Liver (tissue), 9 donors: ENCODE data around the gene CADPS. TPM values are rescaled to one million over a fixed set of nuclear protein-coding genes. Genes with fewer than 3 reads are reported as not detected.

Experiments used
- DNase-seq: peaks from one replicate; pipeline ENCODE4 v3.0.0-alpha.2; 2017; ENCODE audit warnings: low spot score
- H3K27ac ChIP-seq, 2 donors: one replicate each; pipeline ENCODE4 v1.7.0; 2013; ENCODE audit warnings: inconsistent platforms in 2 of 2, low read length in 2 of 2, control low read depth in 1 of 2, low read depth in 1 of 2, mild to moderate bottlenecking in 1 of 2
- H3K27me3 ChIP-seq, 4 donors: one replicate each; pipeline versions ENCODE4 v1.6.1 to v1.7.0; 2013; ENCODE audit warnings: low read length in 3 of 4, inconsistent platforms in 1 of 4, mild to moderate bottlenecking in 1 of 4, moderate library complexity in 1 of 4; ENCODE audit not compliant: control insufficient read depth in 4 of 4, insufficient read depth in 4 of 4
- H3K36me3 ChIP-seq, 4 donors: one replicate each; pipeline versions ENCODE4 v1.6.1 to v1.7.0; 2013; ENCODE audit warnings: low read length in 3 of 4, mild to moderate bottlenecking in 3 of 4, low read depth in 1 of 4, moderate library complexity in 1 of 4; ENCODE audit not compliant: control insufficient read depth in 4 of 4, insufficient read depth in 3 of 4
- H3K4me1 ChIP-seq, 4 donors: one replicate each; pipeline versions ENCODE4 v1.6.1 to v1.7.0; 2013; ENCODE audit warnings: low read length in 3 of 4, mild to moderate bottlenecking in 3 of 4, moderate library complexity in 1 of 4; ENCODE audit not compliant: control insufficient read depth in 4 of 4, insufficient read depth in 4 of 4
- H3K4me3 ChIP-seq, 3 donors: one replicate each; pipeline versions ENCODE4 v1.6.1 to v1.7.0; 2013; ENCODE audit warnings: low read length in 3 of 3, control low read depth in 1 of 3, low read depth in 1 of 3, mild to moderate bottlenecking in 1 of 3
- H3K9ac ChIP-seq, 2 donors: one replicate each; pipeline ENCODE4 v1.7.0; 2013; ENCODE audit warnings: low read length in 2 of 2, mild to moderate bottlenecking in 2 of 2, moderate library complexity in 2 of 2, control low read depth in 1 of 2, low read depth in 1 of 2
- H3K9me3 ChIP-seq, 4 donors: one replicate each; pipeline versions ENCODE4 v1.6.1 to v1.7.0; 2013; ENCODE audit warnings: low read length in 3 of 4; ENCODE audit not compliant: control insufficient read depth in 4 of 4
- CTCF ChIP-seq: fragments of 150-350 bp; IDR thresholded peaks from 2 replicates; pipeline ENCODE4 v1.5.1; 2017; ENCODE audit warnings: improper control_type of control experiment, low read depth, low read length; ENCODE audit not compliant: missing input control
- EGR1 ChIP-seq, 2 donors: IDR thresholded peaks; 2 replicates each; pipeline ENCODE4 v1.6.1; 2016 to 2018; ENCODE audit warnings: antibody characterized with exemption in 2 of 2, low read depth in 2 of 2
- FOXA2 ChIP-seq: IDR thresholded peaks from 2 replicates; pipeline ENCODE4 v1.6.1; 2016; ENCODE audit warnings: antibody characterized with exemption
- GABPA ChIP-seq, 2 donors: IDR thresholded peaks in 1 of 2; conservative IDR thresholded peaks in 1 of 2; 2 replicates each; pipeline ENCODE4 v1.6.1; 2016; ENCODE audit warnings: antibody characterized with exemption in 2 of 2, mild to moderate bottlenecking in 1 of 2, moderate library complexity in 1 of 2
- HNF4A ChIP-seq, 2 donors: conservative IDR thresholded peaks; 2 replicates each; pipeline ENCODE4 v1.6.1; 2016; ENCODE audit warnings: antibody characterized with exemption in 2 of 2, mild to moderate bottlenecking in 2 of 2
- HNF4G ChIP-seq: IDR thresholded peaks from 2 replicates; pipeline ENCODE4 v1.6.1; 2016; ENCODE audit warnings: antibody characterized with exemption
- JUND ChIP-seq, 2 donors: IDR thresholded peaks; 2 replicates each; pipeline ENCODE4 v1.6.1; 2016; ENCODE audit warnings: antibody characterized with exemption in 2 of 2
- MAX ChIP-seq: IDR thresholded peaks from 2 replicates; pipeline ENCODE4 v1.6.1; 2016; ENCODE audit warnings: antibody characterized with exemption
- NR2F2 ChIP-seq: IDR thresholded peaks from 2 replicates; pipeline ENCODE4 v1.6.1; 2016; ENCODE audit warnings: antibody characterized with exemption
- REST ChIP-seq: IDR thresholded peaks from 2 replicates; pipeline ENCODE4 v1.6.1; 2016; ENCODE audit warnings: antibody characterized with exemption, mild to moderate bottlenecking
- RXRA ChIP-seq, 2 donors: IDR thresholded peaks; 2 replicates each; pipeline ENCODE4 v1.6.1; 2017 to 2018; ENCODE audit warnings: antibody characterized with exemption in 2 of 2, mild to moderate bottlenecking in 1 of 2
- TAF1 ChIP-seq: conservative IDR thresholded peaks from 2 replicates; pipeline ENCODE4 v1.6.1; 2016; ENCODE audit warnings: antibody characterized with exemption, mild to moderate bottlenecking
- ZBTB33 ChIP-seq: IDR thresholded peaks from 2 replicates; pipeline ENCODE4 v1.6.1; 2016; ENCODE audit warnings: antibody characterized with exemption
- WGBS: extraction: QIAGEN DNeasy Blood & Tissue Kit; methylation state at CpG from one replicate; pipeline ENCODE4 v1.1.7; 2013; 5-methylcytosine and 5-hydroxymethylcytosine counted together
- polyA plus RNA-seq, 2 donors: library from polyadenylated mRNA; stranded (reverse) in 1 of 2; unstranded in 1 of 2; fragments of 200-250 nt in 1 of 2; fragments of >200 nt in 1 of 2; fragmentation: Nextera tagmentation in 1 of 2; extraction: Ambion mirVana in 1 of 2; gene quantifications; one replicate each; pipeline versions ENCODE4 v1.2.1 to v1.2.3, GENCODE V29; 2013 to 2015
- total RNA-seq, 2 donors: library from RNA; depleted of rRNA; stranded (reverse); fragments of >200 nt; gene quantifications; one replicate each; pipeline ENCODE4 v1.2.3, GENCODE V29; 2014
- donor health status: healthy.
- donor health status: healthy.
- donor health status: healthy.
- donor health status: healthy.
- donor health status: healthy.

Gene CADPS
- total and polyA plus RNA-seq, 4 donors, result 0.05 to 0.37 (median 0.17) TPM; not detected in 1

GRCh38 chr3:62502315-62503300 lies 372.6 kb downstream of the CADPS start:
- Histone ChIP-seq H3K9me3 (no peaks in the 10 kb centered on the region), H3K9ac (no peak overlapping the region), H3K27me3 (peaks cover 0 to 2% (median 0%) of the 10 kb centered on the region in 4 donors), H3K4me3 (no peak overlapping the region), H3K36me3 (no peaks in the 10 kb centered on the region), H3K27ac (no peak overlapping the region), H3K4me1 (no peaks in the 10 kb centered on the region)
- 68% methylated on average over 8 of the region's 8 CpGs for WGBS
- TF ChIP-seq HNF4A (conservative IDR thresholded peaks at IDR 0.05) (no peak), JUND (IDR thresholded peaks at IDR 0.05) (no peak), FOXA2 (no peak), HNF4G (no peak), MAX (no peak), RXRA (IDR thresholded peaks at IDR 0.05) (no peak), ZBTB33 (no peak)
- no peak for DNase-seq

GRCh38 chr3:62501289-62501668 lies 373.9 kb downstream of the CADPS start:
- no peak for DNase-seq
- TF ChIP-seq CTCF, result no peak
- no peak for TF ChIP-seq FOXA2
- TF ChIP-seq NR2F2, result no peak
- TF ChIP-seq HNF4A (conservative IDR thresholded peaks at IDR 0.05), result no peak
- TF ChIP-seq TAF1, result no peak
- TF ChIP-seq EGR1 (IDR thresholded peaks at IDR 0.05; ENCODE audit: low read depth in 2 of 2), result no peak
- no peak for TF ChIP-seq REST
- no peak for TF ChIP-seq GABPA (IDR thresholded peaks at IDR 0.05 in 1 of 2, conservative IDR thresholded peaks at IDR 0.05 in 1 of 2)
- WGBS, result 76% methylated on average over 3 of the region's 3 CpGs
- H3K36me3 ChIP-seq, result no peaks in the 10 kb centered on the region
- no peak overlapping the region for H3K9ac ChIP-seq
- H3K4me1 ChIP-seq, result no peaks in the 10 kb centered on the region
- H3K27me3 ChIP-seq, result peaks cover 0 to 2% (median 0%) of the 10 kb centered on the region in 4 donors
- no peaks in the 10 kb centered on the region for H3K9me3 ChIP-seq
- H3K27ac ChIP-seq, result no peak overlapping the region
- no peak overlapping the region for H3K4me3 ChIP-seq
